PFSK-1 (cell line): ENCODE data around the gene SPRY1.

Source experiments
- FOXP2 ChIP-seq: optimal IDR thresholded peaks from 2 replicates; pipeline ENCODE3; 2011; ENCODE audit warnings: borderline replicate concordance, control low read depth, inconsistent platforms; ENCODE audit not compliant: insufficient read depth; ENCODE audit errors: extremely low read length, extremely low read depth
- POLR2AphosphoS5 ChIP-seq: IDR thresholded peaks from 2 replicates; pipeline ENCODE4 v1.6.1; 2012; ENCODE audit warnings: low read depth, mild to moderate bottlenecking, control low read depth, low read length, moderate library complexity
- REST ChIP-seq, 2 experiments: IDR thresholded peaks; 2 replicates each; pipeline versions ENCODE4 v1.6.1 to v1.8.0; 2011 to 2012; ENCODE audit warnings: low read depth in 2 of 2, low read length in 2 of 2, control low read depth in 1 of 2, inconsistent platforms in 1 of 2, mild to moderate bottlenecking in 1 of 2, moderate library complexity in 1 of 2; ENCODE audit not compliant: insufficient read depth in 1 of 2
- SIN3A ChIP-seq: IDR thresholded peaks from 2 replicates; pipeline ENCODE4 v1.6.1; 2012; ENCODE audit warnings: mild to moderate bottlenecking, low read length, moderate library complexity, borderline replicate concordance; ENCODE audit not compliant: insufficient read depth
- TAF1 ChIP-seq: IDR thresholded peaks from 2 replicates; pipeline ENCODE4 v1.6.1; 2012; ENCODE audit warnings: low read length, control low read depth, borderline replicate concordance; ENCODE audit not compliant: insufficient read depth

DNA sequence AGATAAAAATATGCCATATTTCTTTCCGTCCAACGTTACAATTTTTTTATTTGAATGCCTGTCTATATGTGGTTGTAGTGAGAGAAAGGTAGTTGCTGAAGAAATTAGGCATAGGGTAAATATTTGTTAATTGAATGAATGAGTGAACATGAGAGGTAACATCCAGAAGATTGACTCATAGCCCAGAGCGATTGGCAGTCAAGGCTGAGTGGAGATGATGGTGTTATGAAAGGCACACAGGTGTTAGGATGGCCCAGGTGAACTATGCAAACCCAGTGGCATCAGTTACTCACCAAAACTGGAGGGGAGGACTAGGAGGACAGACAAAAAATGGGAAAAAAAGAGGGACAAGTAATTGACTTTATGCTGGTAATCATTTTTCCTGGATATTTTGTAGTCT, 31.7 kb upstream of the SPRY1 start:
- no peak for TF ChIP-seq SIN3A
- no peak for TF ChIP-seq POLR2AphosphoS5
- TF ChIP-seq FOXP2 = no peak
- TF ChIP-seq REST (IDR thresholded peaks at IDR 0.05; ENCODE audit: insufficient read depth in 1 of 2, low read depth in 2 of 2, low read length in 2 of 2) = no peak
- TF ChIP-seq TAF1 = no peak
